GM10248 (cell line): ENCODE data around the gene PRDM11.
"Not testable (repeated sequence)": the region's sequence is repeated elsewhere in the genome, so short reads cannot be mapped to it uniquely, and the experiment has no call there.

ENCODE experiments used
- CTCF ChIA-PET: fragments of 300-600 bp; sonication (Branson Sonifier 250); formaldehyde crosslinking; extraction: SDS; loops from one replicate; lab custom pipeline; 2021; ENCODE audit warnings: antibody characterized with exemption; lab: Yijun Ruan, JAX
- POLR2A ChIA-PET: fragments of 350-650 bp; sonication (Branson Sonifier 250); formaldehyde crosslinking; extraction: SDS; loops from one replicate; lab custom pipeline; 2020; ENCODE audit warnings: antibody characterized with exemption; lab: Yijun Ruan, JAX
- DNase-seq: peaks from one replicate; pipeline ENCODE4 v3.0.0; 2012; ENCODE audit errors: extremely low spot score
- TF ChIP-seq, protein P1 (sequence below): IDR thresholded peaks from 2 replicates; pipeline ENCODE4 v1.5.1; 2012; ENCODE audit warnings: mild to moderate bottlenecking, low read depth; ENCODE audit errors: extremely low read depth, missing control alignments, control extremely low read depth

The PRDM11 gene

DNA sequence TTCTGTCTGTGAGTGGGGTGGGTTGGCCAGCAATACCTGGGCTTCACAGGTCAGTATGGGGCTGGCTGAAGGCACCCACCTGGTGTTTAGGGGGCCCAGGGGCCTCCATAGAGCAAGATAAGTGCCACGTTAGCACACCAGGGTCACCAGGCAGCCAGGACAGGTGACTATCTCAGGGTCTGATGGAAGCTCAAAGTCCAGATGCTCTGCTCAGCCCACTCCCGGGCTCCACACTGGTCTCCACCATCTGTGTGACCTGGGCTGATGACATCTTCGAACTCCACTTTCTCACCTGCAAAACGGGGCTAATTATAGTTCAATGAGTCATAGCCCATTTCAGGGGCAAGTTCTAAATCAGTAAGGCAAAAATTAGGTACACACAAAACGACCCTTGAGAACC lies 39.4 kb upstream of the PRDM11 start:
- TF ChIP-seq, protein P1, sequence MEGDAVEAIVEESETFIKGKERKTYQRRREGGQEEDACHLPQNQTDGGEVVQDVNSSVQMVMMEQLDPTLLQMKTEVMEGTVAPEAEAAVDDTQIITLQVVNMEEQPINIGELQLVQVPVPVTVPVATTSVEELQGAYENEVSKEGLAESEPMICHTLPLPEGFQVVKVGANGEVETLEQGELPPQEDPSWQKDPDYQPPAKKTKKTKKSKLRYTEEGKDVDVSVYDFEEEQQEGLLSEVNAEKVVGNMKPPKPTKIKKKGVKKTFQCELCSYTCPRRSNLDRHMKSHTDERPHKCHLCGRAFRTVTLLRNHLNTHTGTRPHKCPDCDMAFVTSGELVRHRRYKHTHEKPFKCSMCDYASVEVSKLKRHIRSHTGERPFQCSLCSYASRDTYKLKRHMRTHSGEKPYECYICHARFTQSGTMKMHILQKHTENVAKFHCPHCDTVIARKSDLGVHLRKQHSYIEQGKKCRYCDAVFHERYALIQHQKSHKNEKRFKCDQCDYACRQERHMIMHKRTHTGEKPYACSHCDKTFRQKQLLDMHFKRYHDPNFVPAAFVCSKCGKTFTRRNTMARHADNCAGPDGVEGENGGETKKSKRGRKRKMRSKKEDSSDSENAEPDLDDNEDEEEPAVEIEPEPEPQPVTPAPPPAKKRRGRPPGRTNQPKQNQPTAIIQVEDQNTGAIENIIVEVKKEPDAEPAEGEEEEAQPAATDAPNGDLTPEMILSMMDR: no peak
- POLR2A ChIA-PET: no interaction called here
- CTCF ChIA-PET: interaction anchor here (1.0 to 21.9 kb wide), 3 partner anchors 11 to 226 kb away, joined by 4 to 899 read pairs (median 30); no protein-coding TSS in a partner anchor
- no peak for DNase-seq

DNA sequence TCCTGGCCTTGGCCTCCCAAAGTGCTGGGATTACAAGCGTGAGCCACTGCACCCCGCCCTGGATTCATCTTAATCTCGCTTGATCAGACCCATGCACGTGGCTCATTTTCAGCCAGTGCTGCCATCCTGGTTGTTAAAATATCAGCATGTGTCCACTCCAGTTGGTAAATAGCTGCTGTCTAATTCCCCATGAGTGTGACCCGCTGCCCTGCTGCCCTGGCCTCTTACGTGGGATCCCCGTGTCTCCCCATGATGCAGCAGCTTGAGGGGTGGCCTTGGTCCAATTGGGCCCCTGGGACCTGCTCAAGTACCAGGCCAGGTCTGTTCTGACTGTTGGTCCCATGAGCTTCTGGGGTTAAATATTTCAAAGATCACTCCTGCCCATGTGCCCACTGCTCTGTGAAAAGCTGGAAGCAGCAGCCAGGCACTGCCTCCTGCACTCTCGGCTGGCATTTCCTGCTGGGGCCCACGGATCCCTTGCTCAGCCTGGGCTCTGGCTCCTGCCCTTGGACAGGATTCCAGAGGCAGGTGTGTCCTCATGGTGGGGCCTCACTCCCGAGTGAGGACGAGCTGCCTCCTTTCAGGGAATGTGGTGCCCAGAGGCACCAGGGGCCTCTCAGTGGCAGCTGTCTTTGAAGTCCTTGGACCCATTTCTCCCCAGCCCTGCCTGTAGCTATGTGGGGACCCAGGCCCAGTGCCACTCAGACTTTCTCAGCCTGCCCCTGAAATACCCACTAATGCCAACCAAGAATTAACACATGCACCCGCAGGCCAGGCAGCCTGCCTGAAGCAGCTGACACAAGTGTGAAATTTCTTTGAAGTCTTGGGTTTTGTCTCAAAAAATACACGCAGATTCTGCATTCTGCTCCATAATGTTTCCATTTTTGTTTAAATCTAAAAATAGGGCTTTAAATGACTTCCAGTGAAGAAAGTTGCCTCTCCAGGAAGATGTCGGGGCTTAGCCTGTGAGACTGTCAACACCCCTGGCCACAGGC lies 38.1 kb upstream of the PRDM11 start:
- TF ChIP-seq, protein P1: no peak
- no peak for DNase-seq
- ChIA-PET POLR2A (no interaction called here), CTCF (interaction anchor here (0.6 to 21.9 kb wide), 8 partner anchors 11 to 663 kb away, joined by 3 to 899 read pairs (median 6); no protein-coding TSS in a partner anchor)

DNA sequence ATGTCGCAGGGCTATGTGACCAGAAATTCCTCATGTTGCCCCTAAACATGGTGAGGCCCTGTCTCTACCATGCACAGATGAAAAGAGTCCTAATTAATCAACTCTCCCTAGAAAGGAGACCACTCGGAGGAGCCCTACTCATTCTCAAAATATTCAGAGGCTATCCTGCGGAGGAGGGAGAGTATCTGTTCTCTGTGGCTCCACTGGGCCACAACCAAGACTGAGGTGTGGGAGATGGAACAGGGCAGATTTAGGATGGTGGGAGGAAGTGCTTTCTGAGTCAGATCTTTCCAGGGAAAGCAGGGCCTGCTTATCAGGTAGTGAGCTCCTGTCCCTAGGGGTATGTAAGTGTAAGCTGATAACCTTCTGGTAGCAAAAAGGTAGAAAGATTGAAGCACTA lies 37.0 kb upstream of the PRDM11 start:
- TF ChIP-seq, protein P1: no peak
- ChIA-PET CTCF (interaction anchor here (1.2 to 21.9 kb wide), 14 partner anchors 12 to 224 kb away, joined by 4 to 899 read pairs (median 8); no protein-coding TSS in a partner anchor), POLR2A (no interaction called here)
- DNase-seq: no peak

DNA sequence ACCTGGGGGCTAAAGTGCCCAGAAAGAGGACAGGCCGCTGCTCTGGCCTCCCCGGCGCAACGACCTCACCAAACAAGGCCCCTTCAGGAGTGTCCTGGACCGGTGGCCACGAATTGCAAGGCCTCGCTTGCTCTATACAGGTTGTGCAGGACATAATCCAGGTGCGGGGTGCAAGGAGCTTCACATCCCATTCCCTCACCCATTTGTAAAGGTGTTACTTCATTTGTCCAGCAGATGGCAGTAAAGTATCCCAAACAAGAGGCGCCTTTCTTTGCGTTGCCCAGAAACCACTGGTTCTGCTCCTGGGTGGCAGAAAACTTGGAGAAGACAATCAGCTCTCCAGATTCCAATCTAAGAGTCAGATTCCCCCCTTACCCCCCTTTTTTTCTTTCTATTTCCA lies 35.9 kb upstream of the PRDM11 start:
- TF ChIP-seq, protein P1: peak; percentile 67
- ChIA-PET CTCF (interaction anchor here (0.7 to 21.9 kb wide), 37 partner anchors 8 to 514 kb away, joined by 3 to 899 read pairs (median 4); partner anchors contain the start of gene SYT13), POLR2A (no interaction called here)
- DNase-seq: peak; percentile 71

DNA sequence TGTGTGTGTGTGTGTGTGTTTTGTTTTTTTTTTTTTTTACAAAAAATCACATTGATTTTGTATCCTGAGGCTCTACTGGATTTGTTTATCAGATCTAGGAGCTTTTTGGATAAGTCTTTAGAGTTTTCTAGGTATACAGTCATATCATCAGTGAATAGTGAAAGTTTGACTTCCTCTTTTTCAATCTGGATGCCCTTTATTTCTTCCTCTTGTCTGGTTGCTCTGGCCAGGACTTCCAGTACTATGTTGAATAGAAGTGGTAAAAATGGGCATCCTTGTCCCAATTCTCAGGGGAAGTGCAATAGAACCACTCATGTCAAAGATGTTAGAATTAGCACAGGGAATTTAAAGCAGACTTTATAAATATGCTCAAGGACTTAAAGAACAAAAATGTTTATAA lies 32.6 kb upstream of the PRDM11 start:
- TF ChIP-seq, protein P1: no peak
- no peak for DNase-seq
- CTCF ChIA-PET: interaction anchor here (1.1 to 1.5 kb wide), 3 partner anchors 187 to 219 kb away, joined by 3 to 6 read pairs (median 5); no protein-coding TSS in a partner anchor
- POLR2A ChIA-PET: no interaction called here

DNA sequence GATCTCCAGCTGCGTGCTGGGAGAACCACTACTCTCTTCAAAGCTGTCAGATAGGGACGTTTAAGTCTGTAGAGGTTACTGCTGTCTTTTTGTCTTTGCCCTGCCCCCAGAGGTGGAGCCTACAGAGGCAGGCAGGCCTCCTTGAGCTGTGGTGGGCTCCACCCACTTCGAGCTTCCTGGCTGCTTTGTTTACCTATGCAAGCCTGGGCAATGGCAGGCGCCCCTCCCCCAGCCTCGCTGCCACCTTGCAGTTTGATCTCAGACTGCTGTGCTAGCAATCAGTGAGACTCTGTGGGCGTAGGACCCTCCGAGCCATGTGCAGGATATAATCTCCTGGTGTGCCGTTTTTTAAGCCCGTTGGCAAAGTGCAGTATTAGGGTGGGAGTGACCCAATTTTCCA lies 18.6 kb upstream of the PRDM11 start:
- CTCF ChIA-PET, POLR2A ChIA-PET, DNase-seq: not testable (repeated sequence)
